ENCODE data around the gene FRMPD2.

The FRMPD2 gene

DNA sequence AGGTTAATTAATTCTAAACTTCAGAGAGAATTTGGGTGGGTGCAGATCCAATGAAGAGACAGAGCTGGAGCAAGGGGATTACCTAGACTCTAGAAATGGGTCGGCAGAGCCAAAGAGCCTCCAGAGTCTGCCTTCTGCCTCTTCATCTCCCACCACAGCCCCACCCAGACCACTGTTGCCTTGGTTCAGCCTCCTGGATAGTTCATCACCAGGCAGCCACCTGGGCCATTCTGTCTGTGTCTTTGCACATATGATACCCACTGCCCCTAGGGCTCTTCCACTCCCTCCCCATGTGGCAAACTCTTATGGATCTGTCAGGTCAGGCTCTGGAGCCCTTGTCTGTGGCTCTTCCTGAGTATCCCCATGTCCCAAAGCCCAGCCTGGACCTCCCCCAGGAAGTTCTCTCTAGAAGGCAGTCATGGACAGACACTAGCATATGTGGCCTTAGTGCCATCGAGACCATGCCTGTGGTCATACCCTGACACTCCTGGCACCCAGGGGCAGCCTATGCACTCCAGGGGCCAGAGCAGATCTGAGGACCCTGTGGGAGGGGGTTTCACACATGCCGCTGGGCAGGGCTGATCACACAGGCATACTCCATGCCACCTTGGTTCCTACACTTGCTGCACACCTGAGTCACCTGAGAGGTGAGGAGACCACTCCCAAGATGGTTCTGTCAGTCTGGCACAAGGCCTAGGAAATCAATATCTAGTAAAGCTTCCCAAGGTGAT is 41.6 kb downstream of the FRMPD2 start:
- DNase-seq (ENCODE audit: extremely low spot score) = no peak
- ChIA-PET POLR2A (no interaction called here), CTCF (interaction anchor here (0.8 to 1.3 kb wide), 2 partner anchors 20 to 29 kb away, joined by 3 read pairs; no protein-coding TSS in a partner anchor)
- TF ChIP-seq CTCF (IDR thresholded peaks at IDR 0.05; ENCODE audit: control extremely low read depth, extremely low read depth, low read depth, missing control alignments) = no peak

- TF ChIP-seq CTCF (IDR thresholded peaks at IDR 0.05; ENCODE audit: control extremely low read depth, extremely low read depth, low read depth, missing control alignments) = no peak
- CTCF ChIA-PET = interaction anchor here (0.6 to 1.8 kb wide), 9 partner anchors 11 to 58 kb away, joined by 3 to 6 read pairs (median 3); no protein-coding TSS in a partner anchor
- DNase-seq (ENCODE audit: extremely low spot score) = no peak
- POLR2A ChIA-PET = no interaction called here
Measured at GRCh38 chr10:48231699-48232315, 42.7 kb downstream of the FRMPD2 start.

- CTCF ChIA-PET = interaction anchor here (1.0 to 1.8 kb wide), 6 partner anchors 11 to 59 kb away, joined by 3 to 6 read pairs (median 3); no protein-coding TSS in a partner anchor
- POLR2A ChIA-PET = no interaction called here
- no peak for TF ChIP-seq CTCF (IDR thresholded peaks at IDR 0.05; ENCODE audit: control extremely low read depth, extremely low read depth, low read depth, missing control alignments)
- no peak for DNase-seq (ENCODE audit: extremely low spot score)
Measured at GRCh38 chr10:48231178-48231577, 43.3 kb downstream of the FRMPD2 start.

- POLR2A ChIA-PET = no interaction called here
- no peak for DNase-seq (ENCODE audit: extremely low spot score)
- CTCF ChIA-PET = interaction anchor here (0.9 to 5.7 kb wide), 4 partner anchors 9 to 32 kb away, joined by 3 to 38 read pairs (median 4); no protein-coding TSS in a partner anchor
Measured at GRCh38 chr10:48227213-48227612, 47.3 kb downstream of the FRMPD2 start.

GRCh38 chr10:48224979-48225560 is 49.4 kb downstream of the FRMPD2 start:
- no peak for TF ChIP-seq CTCF (IDR thresholded peaks at IDR 0.05; ENCODE audit: control extremely low read depth, extremely low read depth, low read depth, missing control alignments)
- ChIA-PET POLR2A (no interaction called here), CTCF (interaction anchor here (1.3 to 5.7 kb wide), 3 partner anchors 10 to 65 kb away, joined by 3 to 38 read pairs (median 10); no protein-coding TSS in a partner anchor)
- no peak for DNase-seq (ENCODE audit: extremely low spot score)

More at GRCh38 chr10:48227213-48227612, 47.3 kb downstream of the FRMPD2 start:
- no peak for TF ChIP-seq CTCF (IDR thresholded peaks at IDR 0.05; ENCODE audit: control extremely low read depth, extremely low read depth, low read depth, missing control alignments)

- no peak for TF ChIP-seq CTCF (IDR thresholded peaks at IDR 0.05; ENCODE audit: control extremely low read depth, extremely low read depth, low read depth, missing control alignments)
Measured at GRCh38 chr10:48224296-48224695, 50.2 kb downstream of the FRMPD2 start.

More at GRCh38 chr10:48224296-48224695, 50.2 kb downstream of the FRMPD2 start:
- POLR2A ChIA-PET = no interaction called here
- DNase-seq (ENCODE audit: extremely low spot score) = no peak
- CTCF ChIA-PET = interaction anchor here (2.9 to 5.7 kb wide), 2 partner anchors 9 to 66 kb away, joined by 10 to 38 read pairs; no protein-coding TSS in a partner anchor
